GM23338 (cell line): Measurements from ENCODE around the gene TP53I13. TPM values are rescaled to one million over a fixed set of nuclear protein-coding genes. Genes with fewer than 3 reads are reported as not detected.

Experiments
- ATAC-seq: fragments of 200-7000 bp; cut with Tn5 transposase; 3 replicates; pipeline ENCODE4 v1.9.1; 2020
- DNase-seq: peaks from one replicate; pipeline ENCODE4 v3.0.0-alpha.2; 2015; ENCODE audit warnings: low spot score
- H2AFZ ChIP-seq: fragments of 200-600 bp; sonication (generic); 2 replicates; pipeline ENCODE4 v1.8.0; 2016; ENCODE audit warnings: antibody characterized with exemption, mild to moderate bottlenecking, moderate library complexity
- H3F3A ChIP-seq: fragments of 200-600 bp; sonication (generic); replicated peaks from 2 replicates; pipeline ENCODE4 v1.8.0; 2017; ENCODE audit warnings: antibody characterized with exemption, mixed run types, low read depth
- H3K27ac ChIP-seq: fragments of 200-600 bp; sonication (generic); 2 replicates; pipeline ENCODE4 v1.6.1; 2016; ENCODE audit warnings: low read depth
- H3K27me3 ChIP-seq: fragments of 200-600 bp; sonication (generic); 2 replicates; pipeline ENCODE4 v1.8.0; 2016; ENCODE audit warnings: mild to moderate bottlenecking, mixed run types, moderate library complexity; ENCODE audit not compliant: insufficient read depth
- H3K36me3 ChIP-seq: fragments of 200-600 bp; sonication (generic); 2 replicates; pipeline ENCODE4 v1.8.0; 2016; ENCODE audit warnings: mild to moderate bottlenecking; ENCODE audit not compliant: insufficient read depth
- H3K4me1 ChIP-seq: fragments of 200-600 bp; sonication (generic); 2 replicates; pipeline ENCODE4 v1.8.0; 2016; ENCODE audit warnings: mild to moderate bottlenecking, moderate library complexity; ENCODE audit not compliant: insufficient read depth
- H3K4me2 ChIP-seq: fragments of 200-600 bp; sonication (generic); 2 replicates; pipeline ENCODE4 v1.7.1; 2017; ENCODE audit warnings: mixed run types
- H3K4me3 ChIP-seq: fragments of 200-600 bp; sonication (generic); 2 replicates; pipeline ENCODE4 v1.6.1; 2016; ENCODE audit warnings: mixed run types
- H3K79me2 ChIP-seq: fragments of 200-600 bp; sonication (generic); replicated peaks from 2 replicates; pipeline ENCODE4 v1.8.0; 2017; ENCODE audit warnings: mild to moderate bottlenecking; ENCODE audit not compliant: insufficient read depth
- H3K9me2 ChIP-seq: fragments of 200-600 bp; sonication (generic); 2 replicates; pipeline ENCODE4 v1.8.0; 2017; ENCODE audit not compliant: insufficient read depth
- H4K20me1 ChIP-seq: fragments of 200-600 bp; sonication (generic); replicated peaks from 2 replicates; pipeline ENCODE4 v1.8.0; 2017; ENCODE audit warnings: mild to moderate bottlenecking; ENCODE audit not compliant: insufficient read depth
- H3K27ac Mint-ChIP-seq: 2 replicates; pipeline ENCODE4 v1.8.0; 2020; ENCODE audit warnings: inconsistent platforms, mild to moderate bottlenecking, moderate library complexity, mixed read lengths
- H3K27me3 Mint-ChIP-seq: 3 replicates; pipeline ENCODE4 v1.8.0; 2022; ENCODE audit warnings: low read depth, mild to moderate bottlenecking, moderate library complexity, mixed read lengths, inconsistent platforms; ENCODE audit not compliant: insufficient read depth, poor library complexity
- H3K36me3 Mint-ChIP-seq: 3 replicates; pipeline ENCODE4 v1.8.0; 2021; ENCODE audit warnings: low read depth, mild to moderate bottlenecking, inconsistent platforms, moderate library complexity, mixed read lengths
- H3K4me1 Mint-ChIP-seq: 3 replicates; pipeline ENCODE4 v1.8.0; 2020; ENCODE audit warnings: mild to moderate bottlenecking, inconsistent platforms, mixed read lengths
- H3K4me3 Mint-ChIP-seq: 3 replicates; pipeline ENCODE4 v1.8.0; 2021; ENCODE audit warnings: moderate library complexity, mild to moderate bottlenecking, inconsistent platforms, mixed read lengths
- H3K9me3 Mint-ChIP-seq: 3 replicates; pipeline ENCODE4 v1.8.0; 2020; ENCODE audit warnings: moderate library complexity, mild to moderate bottlenecking, inconsistent platforms, mixed read lengths
- CREB1 ChIP-seq: fragments of 250-450 bp; sonication (Bioruptor Pico); IDR thresholded peaks from 2 replicates; pipeline ENCODE4 v1.5.0; 2020; ENCODE audit warnings: low read depth, mild to moderate bottlenecking, moderate library complexity
- CTCF ChIP-seq, 2 experiments: fragments of 200-600 bp in 1 of 2; sonication (generic) in 1 of 2; conservative IDR thresholded peaks; 2 replicates each; pipeline versions ENCODE4 v1.5.1 to v1.6.1; 2016 to 2017; ENCODE audit warnings: antibody characterized with exemption in 2 of 2, low read depth in 2 of 2, mild to moderate bottlenecking in 2 of 2, moderate library complexity in 1 of 2
- ETS1 ChIP-seq: IDR thresholded peaks from 2 replicates; pipeline ENCODE4 v1.6.1; 2016; ENCODE audit warnings: antibody characterized with exemption
- EZH2phosphoT487 ChIP-seq: fragments of 200-600 bp; sonication (generic); IDR thresholded peaks from one replicate; pipeline ENCODE4 v1.8.1; 2018; ENCODE audit warnings: antibody characterized with exemption; ENCODE audit not compliant: unreplicated experiment
- POLR2AphosphoS5 ChIP-seq: IDR thresholded peaks from 2 replicates; pipeline ENCODE4 v1.6.1; 2016; ENCODE audit warnings: antibody characterized with exemption, low read depth
- REST ChIP-seq: IDR thresholded peaks from one replicate; pipeline ENCODE4 v1.6.1; 2018; ENCODE audit warnings: antibody characterized with exemption; ENCODE audit not compliant: unreplicated experiment
- ZNF114 ChIP-seq: fragments of 250-450 bp; sonication (Bioruptor Pico); IDR thresholded peaks from 2 replicates; pipeline ENCODE4 v1.5.0; 2020; ENCODE audit warnings: mild to moderate bottlenecking, moderate library complexity
- ZNF331 ChIP-seq: fragments of 250-450 bp; sonication (Bioruptor Pico); IDR thresholded peaks from 2 replicates; pipeline ENCODE4 v1.5.0; 2020; ENCODE audit warnings: low read depth, mild to moderate bottlenecking, moderate library complexity
- polyA plus RNA-seq: library from polyadenylated mRNA; unstranded; fragments of >200 nt; fragmentation: Nextera tagmentation; extraction: Ambion mirVana; gene quantifications from 2 replicates; pipeline ENCODE4 v1.2.1, GENCODE V29; 2016
- total RNA-seq: library from RNA; depleted of rRNA; stranded (reverse); fragments of >200 nt; shearing (Covaris generic); gene quantifications from 2 replicates; pipeline ENCODE4 v1.2.3, GENCODE V29; 2014

The TP53I13 gene
- total and polyA plus RNA-seq, 2 experiments from 2014 or later = 21.0 to 38.9 TPM

GRCh38 chr17:29571486-29571882 is 3.0 kb downstream of the TP53I13 start (continued):
- TF ChIP-seq ETS1 = no peak
- TF ChIP-seq POLR2AphosphoS5 = no peak
- TF ChIP-seq CREB1 (CRISPR knock-in tag) = no peak
- TF ChIP-seq ZNF331 (CRISPR knock-in tag) = no peak

GRCh38 chr17:29571883-29572681 is 3.6 kb downstream of the TP53I13 start:
- Histone ChIP-seq H3K79me2 (no peaks in the 10 kb centered on the region), H3K4me3 (peak overlapping the region; percentile 48; the same call in 1 of the 2 replicates), H3K9me2 (no peaks in the 10 kb centered on the region), H3K27me3 (peaks cover 25% of the 10 kb centered on the region), H3K4me1 (peaks cover 5% of the 10 kb centered on the region; the same call in 1 of the 2 replicates), H3K4me2 (peak overlapping the region; percentile 71; the same call in 1 of the 2 replicates), H3F3A (peaks cover 23% of the 10 kb centered on the region), H4K20me1 (no peaks in the 10 kb centered on the region; the same call in 1 of the 2 replicates), H3K36me3 (no peaks in the 10 kb centered on the region; the same call in 1 of the 2 replicates), H2AFZ (no peak overlapping the region), H3K27ac (no peak overlapping the region)
- Mint-ChIP-seq H3K36me3 (peaks cover 15% of the 10 kb centered on the region), H3K27ac (no peak overlapping the region), H3K4me3 (peak overlapping the region; percentile 33; the same call in 2 of the 3 replicates), H3K4me1 (peaks cover 10% of the 10 kb centered on the region; the same call in 2 of the 3 replicates), H3K9me3 (no peaks in the 10 kb centered on the region), H3K27me3 (peaks cover 32% of the 10 kb centered on the region)
- no peak for DNase-seq
- TF ChIP-seq CREB1 (CRISPR knock-in tag) (no peak), ZNF331 (CRISPR knock-in tag) (no peak)
- ATAC-seq = peak; percentile 15

GRCh38 chr17:29572691-29573557 is 4.4 kb downstream of the TP53I13 start:
- Histone ChIP-seq H3K36me3 (no peaks in the 10 kb centered on the region; the same call in 1 of the 2 replicates), H3K79me2 (no peaks in the 10 kb centered on the region), H3K4me1 (peaks cover 5% of the 10 kb centered on the region; the same call in 1 of the 2 replicates), H4K20me1 (no peaks in the 10 kb centered on the region; the same call in 1 of the 2 replicates), H3K4me3 (peak overlapping the region; percentile 48), H3K27me3 (peaks cover 19% of the 10 kb centered on the region; the same call in 1 of the 2 replicates), H3F3A (peaks cover 18% of the 10 kb centered on the region), H3K27ac (no peak overlapping the region), H3K9me2 (no peaks in the 10 kb centered on the region), H2AFZ (no peak overlapping the region), H3K4me2 (peak overlapping the region; percentile 71)
- peak overlapping the region; percentile 55 for H3K4me3 Mint-ChIP-seq
- H3K27me3 Mint-ChIP-seq = peaks cover 25% of the 10 kb centered on the region
- ATAC-seq (peak; percentile 29), DNase-seq (peak; percentile 67)
- TF ChIP-seq REST = no peak
- TF ChIP-seq CTCF (conservative IDR thresholded peaks at IDR 0.05; ENCODE audit: low read depth in 2 of 2) = peak; percentile 61 to 72
- TF ChIP-seq ZNF114 (CRISPR knock-in tag) = no peak
- TF ChIP-seq POLR2AphosphoS5 = no peak; the same call in 1 of the 2 replicates
- no peak for TF ChIP-seq EZH2phosphoT487
- TF ChIP-seq CREB1 (CRISPR knock-in tag) = no peak
- no peaks in the 10 kb centered on the region for H3K9me3 Mint-ChIP-seq
- peaks cover 12% of the 10 kb centered on the region; the same call in 2 of the 3 replicates for H3K4me1 Mint-ChIP-seq
- H3K36me3 Mint-ChIP-seq = peaks cover 15% of the 10 kb centered on the region
- no peak overlapping the region for H3K27ac Mint-ChIP-seq
